Measurements from ENCODE around the gene MREG.

DNA sequence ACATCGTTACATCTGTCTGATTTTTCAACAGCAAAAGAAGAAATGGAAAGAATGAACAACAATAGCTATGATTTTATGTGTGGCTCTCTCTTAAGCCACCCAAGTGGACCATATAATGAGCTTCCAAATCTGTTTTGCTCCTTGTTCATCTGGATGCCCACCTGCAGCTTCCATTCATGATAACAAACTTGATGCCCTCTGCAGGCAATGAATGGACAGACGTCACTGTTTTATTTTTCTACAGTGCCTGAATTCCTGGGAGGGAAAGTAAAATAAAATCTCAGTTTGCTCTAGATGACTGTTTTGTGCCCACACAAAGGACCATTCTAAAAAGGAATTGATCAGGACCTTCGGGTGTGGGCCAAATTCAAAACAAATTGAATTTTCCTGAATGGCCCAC, 5.0 kb downstream of the MREG start:
- TF ChIP-seq POLR2A (IDR thresholded peaks at IDR 0.05) (no peak), EP300 (IDR thresholded peaks at IDR 0.05) (no peak), POLR2AphosphoS5 (IDR thresholded peaks at IDR 0.05) (no peak)
- TF ChIP-seq, protein P1, sequence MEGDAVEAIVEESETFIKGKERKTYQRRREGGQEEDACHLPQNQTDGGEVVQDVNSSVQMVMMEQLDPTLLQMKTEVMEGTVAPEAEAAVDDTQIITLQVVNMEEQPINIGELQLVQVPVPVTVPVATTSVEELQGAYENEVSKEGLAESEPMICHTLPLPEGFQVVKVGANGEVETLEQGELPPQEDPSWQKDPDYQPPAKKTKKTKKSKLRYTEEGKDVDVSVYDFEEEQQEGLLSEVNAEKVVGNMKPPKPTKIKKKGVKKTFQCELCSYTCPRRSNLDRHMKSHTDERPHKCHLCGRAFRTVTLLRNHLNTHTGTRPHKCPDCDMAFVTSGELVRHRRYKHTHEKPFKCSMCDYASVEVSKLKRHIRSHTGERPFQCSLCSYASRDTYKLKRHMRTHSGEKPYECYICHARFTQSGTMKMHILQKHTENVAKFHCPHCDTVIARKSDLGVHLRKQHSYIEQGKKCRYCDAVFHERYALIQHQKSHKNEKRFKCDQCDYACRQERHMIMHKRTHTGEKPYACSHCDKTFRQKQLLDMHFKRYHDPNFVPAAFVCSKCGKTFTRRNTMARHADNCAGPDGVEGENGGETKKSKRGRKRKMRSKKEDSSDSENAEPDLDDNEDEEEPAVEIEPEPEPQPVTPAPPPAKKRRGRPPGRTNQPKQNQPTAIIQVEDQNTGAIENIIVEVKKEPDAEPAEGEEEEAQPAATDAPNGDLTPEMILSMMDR (IDR thresholded peaks at IDR 0.05): no peak
